Mesenchymal stem cell (in vitro differentiated cells and primary cell): ENCODE measurements around the gene LMNA.

Experiments
- DNase-seq: peaks from one replicate; pipeline ENCODE4 v3.0.0-alpha.2; 2013
- H2AFZ ChIP-seq: one replicate; pipeline ENCODE4 v1.6.1; 2013; ENCODE audit warnings: low read depth, mild to moderate bottlenecking, control low read depth, inconsistent platforms, low read length, moderate library complexity
- H2AK5ac ChIP-seq: 2 replicates; pipeline ENCODE4 v1.6.1; 2013; ENCODE audit warnings: low read length, moderate library complexity, mild to moderate bottlenecking, inconsistent platforms; ENCODE audit not compliant: severe bottlenecking
- H2BK120ac ChIP-seq: one replicate; pipeline ENCODE4 v1.6.1; 2013; ENCODE audit warnings: low read depth, mild to moderate bottlenecking, inconsistent platforms, low read length, moderate library complexity
- H2BK12ac ChIP-seq, 2 experiments: one replicate each; pipeline ENCODE4 v1.6.1; 2013; ENCODE audit warnings: inconsistent platforms in 2 of 2, low read length in 2 of 2, mild to moderate bottlenecking in 2 of 2, moderate library complexity in 2 of 2, control low read depth in 1 of 2
- H2BK15ac ChIP-seq: one replicate; pipeline ENCODE4 v1.6.1; 2013; ENCODE audit warnings: mild to moderate bottlenecking, low read depth, inconsistent platforms; ENCODE audit not compliant: poor library complexity, severe bottlenecking
- H2BK5ac ChIP-seq: 2 replicates; pipeline ENCODE4 v1.6.1; 2013; ENCODE audit warnings: low read depth, mild to moderate bottlenecking, low read length, control low read depth, inconsistent platforms; ENCODE audit not compliant: poor library complexity, severe bottlenecking
- H3K14ac ChIP-seq, 2 experiments: one replicate each; pipeline ENCODE4 v1.6.1; 2013; ENCODE audit warnings: inconsistent platforms in 2 of 2, low read length in 2 of 2, control low read depth in 1 of 2, mild to moderate bottlenecking in 1 of 2, moderate library complexity in 1 of 2
- H3K18ac ChIP-seq, 2 experiments: one replicate each; pipeline ENCODE4 v1.6.1; 2013; ENCODE audit warnings: inconsistent platforms in 2 of 2, low read length in 2 of 2, control low read depth in 1 of 2, low read depth in 1 of 2, mild to moderate bottlenecking in 1 of 2
- H3K23ac ChIP-seq, 2 experiments: one replicate each; pipeline ENCODE4 v1.6.1; 2013; ENCODE audit warnings: inconsistent platforms in 2 of 2, low read length in 2 of 2, mild to moderate bottlenecking in 2 of 2, moderate library complexity in 2 of 2, control low read depth in 1 of 2
- H3K27ac ChIP-seq: 2 replicates; pipeline ENCODE4 v1.5.1; 2013; ENCODE audit warnings: mild to moderate bottlenecking, moderate library complexity, low read length, control low read depth, inconsistent platforms; ENCODE audit not compliant: poor library complexity, severe bottlenecking
- H3K27me3 ChIP-seq, 2 experiments: 2 replicates each; pipeline versions ENCODE4 v1.6.1 to v1.7.0; 2013; ENCODE audit warnings: low read length in 2 of 2, mild to moderate bottlenecking in 2 of 2, moderate library complexity in 2 of 2, control low read depth in 1 of 2, inconsistent platforms in 1 of 2; ENCODE audit not compliant: control insufficient read depth in 1 of 2, insufficient read depth in 1 of 2
- H3K36me3 ChIP-seq, 2 experiments: 2 replicates each; pipeline versions ENCODE4 v1.6.1 to v1.7.0; 2013; ENCODE audit warnings: low read length in 2 of 2, control low read depth in 1 of 2, inconsistent platforms in 1 of 2, low read depth in 1 of 2, mild to moderate bottlenecking in 1 of 2; ENCODE audit not compliant: insufficient read depth in 2 of 2, control insufficient read depth in 1 of 2
- H3K4ac ChIP-seq, 2 experiments: one replicate each; pipeline ENCODE4 v1.6.1; 2013; ENCODE audit warnings: inconsistent platforms in 2 of 2, low read length in 2 of 2, mild to moderate bottlenecking in 2 of 2, moderate library complexity in 2 of 2, control low read depth in 1 of 2, low read depth in 1 of 2
- H3K4me1 ChIP-seq: 2 replicates; pipeline ENCODE4 v1.6.1; 2013; ENCODE audit warnings: low read depth, low read length, control low read depth; ENCODE audit not compliant: control insufficient read depth, insufficient read depth
- H3K4me2 ChIP-seq: 2 replicates; pipeline ENCODE4 v1.6.1; 2013; ENCODE audit warnings: low read length, mild to moderate bottlenecking, inconsistent platforms; ENCODE audit not compliant: poor library complexity, severe bottlenecking
- H3K4me3 ChIP-seq, 2 experiments: 2 replicates each; pipeline versions ENCODE4 v1.5.1 to v1.7.0; 2013; ENCODE audit warnings: low read length in 2 of 2, mild to moderate bottlenecking in 2 of 2, control low read depth in 1 of 2, low read depth in 1 of 2; ENCODE audit not compliant: insufficient read depth in 1 of 2
- H3K79me1 ChIP-seq: replicated peaks from 2 replicates; pipeline ENCODE4 v1.6.1; 2013; ENCODE audit warnings: mild to moderate bottlenecking, control low read depth, low read length, inconsistent platforms; ENCODE audit not compliant: poor library complexity, severe bottlenecking
- H3K9ac ChIP-seq: 2 replicates; pipeline ENCODE4 v1.7.0; 2013; ENCODE audit warnings: mild to moderate bottlenecking, low read length, moderate library complexity
- H3K9me3 ChIP-seq: 2 replicates; pipeline ENCODE4 v1.7.0; 2013; ENCODE audit warnings: mild to moderate bottlenecking, low read length; ENCODE audit not compliant: control insufficient read depth
- H4K8ac ChIP-seq: one replicate; pipeline ENCODE4 v1.6.1; 2013; ENCODE audit warnings: inconsistent platforms, mild to moderate bottlenecking, low read length, moderate library complexity
- H4K91ac ChIP-seq: one replicate; pipeline ENCODE4 v1.6.1; 2013; ENCODE audit warnings: mild to moderate bottlenecking, low read length, inconsistent platforms
- WGBS: methylation state at CpG from one replicate; pipeline ENCODE4 v1.1.7; 2013; ENCODE audit warnings: mixed read lengths; 5-methylcytosine and 5-hydroxymethylcytosine counted together

The LMNA gene

DNA sequence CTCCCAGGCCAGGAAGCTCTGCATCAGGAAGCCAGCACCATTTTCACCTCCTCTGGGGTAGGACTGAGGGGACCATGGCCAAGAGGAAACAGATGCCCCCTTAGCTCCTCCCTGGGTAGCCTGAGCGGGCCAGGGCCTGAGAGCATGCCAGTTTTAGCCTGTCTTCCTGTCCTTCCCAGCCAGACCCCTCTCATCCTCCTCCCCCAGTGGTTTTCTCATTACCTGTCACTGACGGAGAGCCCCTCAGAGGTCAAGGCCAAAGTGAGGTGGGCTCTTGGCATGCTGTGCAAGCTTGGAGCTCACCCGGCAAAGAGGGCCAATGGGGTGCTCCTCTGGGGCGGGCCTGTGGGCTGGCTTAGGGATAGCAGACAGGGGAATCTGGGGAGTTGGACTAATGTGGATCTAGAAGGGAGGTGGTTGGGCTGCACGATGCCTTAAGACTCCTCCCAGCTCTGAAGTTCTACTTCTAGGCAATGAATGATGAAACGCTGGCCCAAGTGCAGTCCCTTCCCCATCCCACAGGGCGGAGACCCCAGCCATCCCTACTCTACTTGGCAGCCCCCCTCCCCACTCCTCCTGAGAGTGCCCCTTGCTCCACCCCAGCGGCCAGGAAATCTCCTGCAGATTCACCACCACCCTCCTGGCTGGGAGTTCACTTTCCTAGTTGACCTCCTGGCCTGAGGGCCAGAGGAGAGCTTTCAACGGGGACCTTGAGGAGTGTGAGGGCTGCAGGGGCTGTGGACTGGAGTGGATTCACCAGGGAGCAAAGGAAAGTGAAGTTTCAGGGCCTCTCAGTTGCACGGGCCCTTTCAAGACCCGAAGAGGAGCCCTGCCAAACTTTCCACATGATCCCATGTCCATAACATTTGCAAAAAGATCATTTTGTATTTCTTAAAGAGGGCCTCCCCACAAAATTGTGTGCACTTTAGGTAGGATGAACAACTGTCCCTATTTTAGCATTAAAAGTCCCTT, 9.4 kb upstream of the LMNA start:
- Histone ChIP-seq H2BK15ac (peak overlapping the region; percentile 55), H3K23ac (peak overlapping the region in 1 of 2 experiments; percentile 66), H3K27ac (peak overlapping the region; percentile 93), H2BK12ac (peak overlapping the region; percentile 51 to 92), H3K18ac (peak overlapping the region; percentile 69 to 85), H3K79me1 (peaks cover 17% of the 10 kb centered on the region), H3K14ac (peak overlapping the region in 1 of 2 experiments; percentile 78), H3K27me3 (no peaks in the 10 kb centered on the region), H3K36me3 (no peaks in the 10 kb centered on the region), H3K4me1 (peaks cover 45% of the 10 kb centered on the region), H3K9me3 (no peaks in the 10 kb centered on the region), H2AFZ (no peak overlapping the region), H3K4me3 (peak overlapping the region in 1 of 2 experiments; percentile 74), H4K91ac (peak overlapping the region; percentile 30), H3K4ac (peak overlapping the region; percentile 55 to 95), H4K8ac (peak overlapping the region; percentile 9), H3K4me2 (peak overlapping the region; percentile 61), H2AK5ac (peak overlapping the region; percentile 2), H3K9ac (peak overlapping the region; percentile 99), H2BK120ac (peak overlapping the region; percentile 69), H2BK5ac (peak overlapping the region; percentile 63)
- peak; percentile 92 for DNase-seq
- 48% methylated on average over 8 of the region's 11 CpGs for WGBS

DNA sequence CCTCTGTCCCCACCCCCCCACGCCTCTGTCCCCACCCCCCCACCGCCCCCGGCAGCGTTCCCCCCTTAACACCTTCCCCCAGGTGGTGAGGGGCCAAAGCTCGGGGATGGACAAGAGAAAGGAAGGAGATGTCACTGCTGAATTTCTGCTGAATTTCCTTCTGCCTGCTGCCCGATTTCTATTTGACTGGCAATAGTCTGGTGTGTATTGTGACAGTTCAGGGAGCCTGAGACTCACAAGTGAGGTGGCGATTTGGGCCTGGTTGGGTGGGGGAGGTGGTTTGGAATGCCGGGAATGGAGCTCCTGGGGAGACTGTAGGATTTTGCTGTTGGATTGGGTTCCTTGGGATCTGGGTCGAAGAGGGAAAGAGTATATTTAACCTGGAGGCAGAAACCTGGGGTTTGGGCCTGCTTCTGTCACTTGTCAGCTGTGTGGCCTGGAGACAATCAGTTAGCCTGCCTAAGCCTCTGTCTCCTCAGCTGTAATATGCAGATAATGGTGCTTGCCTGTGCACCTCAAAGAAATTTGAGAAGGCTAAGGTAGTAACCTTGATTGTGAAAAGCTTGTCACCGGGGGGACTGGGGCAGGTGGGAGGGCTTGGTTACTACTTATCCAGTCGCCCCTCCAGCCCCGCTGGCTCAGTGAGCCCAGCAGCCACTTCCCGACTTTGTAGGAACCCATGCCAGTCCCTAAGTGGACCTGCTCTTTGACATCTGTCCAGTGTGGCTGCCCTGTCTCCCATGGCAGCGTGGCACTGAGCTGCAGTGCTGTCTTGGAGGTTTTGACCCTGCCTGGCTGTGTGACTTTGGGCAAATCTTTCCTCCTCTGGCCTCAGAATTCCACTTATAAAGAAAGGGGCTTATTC, 7.7 kb upstream of the LMNA start:
- Histone ChIP-seq H2AFZ (peak overlapping the region; percentile 18), H3K9me3 (no peaks in the 10 kb centered on the region), H4K8ac (peak overlapping the region; percentile 71), H3K79me1 (peaks cover 19% of the 10 kb centered on the region), H3K36me3 (no peaks in the 10 kb centered on the region), H3K4ac (peak overlapping the region; percentile 27 to 77), H3K4me1 (peaks cover 46% of the 10 kb centered on the region), H3K27me3 (no peaks in the 10 kb centered on the region), H4K91ac (peak overlapping the region; percentile 95), H3K4me3 (peak overlapping the region in 1 of 2 experiments; percentile 40), H2BK15ac (peak overlapping the region; percentile 54), H2BK5ac (no peak overlapping the region), H2BK12ac (peak overlapping the region; percentile 96 to 98), H2BK120ac (peak overlapping the region; percentile 94), H3K27ac (peak overlapping the region; percentile 33), H2AK5ac (peak overlapping the region; percentile 81), H3K14ac (no peak overlapping the region), H3K18ac (peak overlapping the region; percentile 61 to 73), H3K23ac (peak overlapping the region in 1 of 2 experiments; percentile 75), H3K4me2 (peak overlapping the region; percentile 6), H3K9ac (peak overlapping the region; percentile 92)
- WGBS, result 27% methylated on average over 10 of the region's 14 CpGs
- DNase-seq, result peak; percentile 81

DNA sequence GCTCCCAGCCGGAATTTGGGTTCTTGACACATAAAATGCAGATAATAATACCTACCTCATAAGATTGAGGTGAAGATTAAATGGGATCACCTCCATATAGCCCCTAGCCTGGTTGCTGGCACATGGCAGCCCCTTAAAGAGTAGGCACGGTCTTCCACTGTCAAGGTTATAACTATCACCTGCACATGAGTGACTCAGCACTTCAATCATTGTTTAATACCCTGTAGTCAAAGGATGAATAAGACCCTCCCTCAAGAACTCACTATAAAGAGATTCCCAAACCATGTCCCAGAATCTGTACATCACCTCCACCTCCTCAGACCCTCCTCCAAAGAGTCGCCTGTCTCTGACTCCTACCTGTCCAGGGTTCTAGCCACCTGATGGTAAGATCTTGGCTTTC, 6.5 kb upstream of the LMNA start:
- Histone ChIP-seq H3K14ac (no peak overlapping the region), H3K4me1 (peaks cover 45% of the 10 kb centered on the region), H2BK12ac (no peak overlapping the region), H3K9ac (peak overlapping the region; percentile 60), H2BK120ac (no peak overlapping the region), H3K36me3 (no peaks in the 10 kb centered on the region), H3K27me3 (no peaks in the 10 kb centered on the region), H3K4ac (no peak overlapping the region), H3K27ac (no peak overlapping the region), H2BK5ac (no peak overlapping the region), H2AK5ac (no peak overlapping the region), H2BK15ac (no peak overlapping the region), H4K8ac (no peak overlapping the region), H3K79me1 (peaks cover 17% of the 10 kb centered on the region), H3K23ac (no peak overlapping the region), H4K91ac (no peak overlapping the region), H3K4me3 (no peak overlapping the region), H3K9me3 (no peaks in the 10 kb centered on the region), H3K18ac (no peak overlapping the region), H2AFZ (no peak overlapping the region), H3K4me2 (no peak overlapping the region)
- DNase-seq, result no peak
- 93% methylated on average over 3 of the region's 3 CpGs for WGBS
